Stomach (tissue), 9 donors: Measurements from ENCODE around the gene RMRP. TPM values are rescaled to one million over a fixed set of nuclear protein-coding genes. Genes with fewer than 3 reads are reported as not detected.

Experiments used
- DNase-seq, 2 donors: peaks; one replicate each; pipeline versions ENCODE4 v3.0.0 to v3.0.0-alpha.2; 2013 to 2019
- H3K27ac ChIP-seq, 5 donors: fragments of 200-600 bp in 4 of 5; sonication (generic) in 4 of 5; one replicate each; pipeline ENCODE4 v1.5.1; 2013 to 2019; ENCODE audit warnings: mild to moderate bottlenecking in 1 of 5, moderate library complexity in 1 of 5
- H3K27me3 ChIP-seq, 3 donors: fragments of 200-600 bp; sonication (generic); one replicate each; pipeline ENCODE4 v1.5.1; 2017 to 2019; ENCODE audit warnings: mixed run types in 1 of 3
- H3K36me3 ChIP-seq, 4 donors: fragments of 200-600 bp; sonication (generic); 1 replicate in 3 of 4; 2 replicates in 1 of 4; pipeline ENCODE4 v1.5.1; 2016 to 2019
- H3K4me1 ChIP-seq, 4 donors: fragments of 200-600 bp; sonication (generic); one replicate each; pipeline ENCODE4 v1.5.1; 2016 to 2019
- H3K4me3 ChIP-seq, 4 donors: fragments of 200-600 bp; sonication (generic) in 3 of 4; one replicate each; pipeline ENCODE4 v1.5.1; 2016 to 2019; ENCODE audit warnings: mild to moderate bottlenecking in 1 of 4
- H3K9me3 ChIP-seq, 4 donors: fragments of 200-600 bp; sonication (generic); one replicate each; pipeline ENCODE4 v1.5.1; 2016 to 2019
- EP300 ChIP-seq: sonication (generic); formaldehyde crosslinking; IDR thresholded peaks from one replicate; pipeline ENCODE4 v1.6.1; 2017; ENCODE audit warnings: antibody characterized with exemption
- POLR2A ChIP-seq, 4 donors: fragments of 450-650 bp; IDR thresholded peaks; one replicate each; pipeline ENCODE4 v1.6.1; 2016; ENCODE audit warnings: antibody characterized with exemption in 4 of 4, control low read depth in 2 of 4, mild to moderate bottlenecking in 1 of 4, moderate library complexity in 1 of 4
- POLR2AphosphoS5 ChIP-seq, 3 donors: sonication (generic); formaldehyde crosslinking; IDR thresholded peaks; one replicate each; pipeline ENCODE4 v1.6.1; 2016; ENCODE audit warnings: antibody characterized with exemption in 3 of 3
- WGBS, 5 donors: extraction: QIAGEN DNeasy Blood & Tissue Kit in 3 of 5; methylation state at CpG; one replicate each; pipeline versions ENCODE4 v1.1.5 to v1.1.7; 2013 to 2018; 5-methylcytosine and 5-hydroxymethylcytosine counted together
- intact Hi-C: fragments of 100-400 bp; cut with DNase I; formaldehyde crosslinking; loops from one replicate; pipeline ENCODE4 v1.15.1; 2023; ENCODE audit warnings: low total_unique reads
- polyA plus RNA-seq, 3 donors: library from polyadenylated mRNA; stranded (reverse); fragments of 200-250 nt; gene quantifications; one replicate each; pipeline ENCODE4 v1.2.3, GENCODE V29; 2013
- total RNA-seq, 5 donors: library from RNA; depleted of rRNA; stranded (reverse); fragments of >200 nt; gene quantifications; one replicate each; pipeline versions ENCODE4 v1.1.0 to v1.2.3, GENCODE V29; 2014 to 2016
- TF ChIP-seq, protein P1 (sequence below), 7 experiments: fragments of 450-650 bp in 4 of 7; fragments of 200-600 bp in 3 of 7; sonication (generic) in 3 of 7; IDR thresholded peaks; one replicate each; pipeline ENCODE4 v1.5.1; 2016 to 2019; ENCODE audit warnings: antibody characterized with exemption in 7 of 7, control low read depth in 2 of 7, mild to moderate bottlenecking in 1 of 7
- donor health status: healthy with polysubstance abuse.
- donor health status: Bipolar disorder and iron deficiency.
- donor health status: healthy.

RMRP gene
- total and polyA plus RNA-seq, 8 donors: 64.3 to 137,340 (median 19,772) TPM; not detected in 2

DNA sequence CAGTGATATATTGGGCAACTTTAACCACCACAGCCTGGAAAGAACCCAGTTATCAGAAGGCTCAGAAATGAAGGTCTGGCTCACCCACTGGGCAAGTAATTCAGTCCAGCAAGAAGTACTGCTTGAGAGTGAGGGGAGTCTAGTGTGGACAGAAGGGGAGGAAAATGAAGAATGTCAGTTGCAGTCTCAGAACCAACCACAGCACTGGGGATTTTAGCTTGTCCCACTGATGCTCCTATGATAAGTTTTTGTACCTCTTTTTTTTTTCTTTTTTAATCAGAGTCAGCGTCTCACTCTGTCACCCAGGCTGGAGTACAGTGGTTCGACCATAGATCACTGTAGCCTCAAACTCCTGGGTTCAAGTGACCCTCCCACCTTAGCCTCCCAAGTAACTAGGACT, 30.2 kb downstream of the RMRP start:
- Histone ChIP-seq H3K27me3 (no peaks in the 10 kb centered on the region), H3K4me3 (no peak overlapping the region), H3K4me1 (no peaks in the 10 kb centered on the region), H3K27ac (no peak overlapping the region), H3K9me3 (no peaks in the 10 kb centered on the region), H3K36me3 (no peaks in the 10 kb centered on the region)
- 79 to 95% (median 85%) methylated on average over 2 of the region's 2 CpGs for WGBS, 5 donors
- TF ChIP-seq, protein P1, sequence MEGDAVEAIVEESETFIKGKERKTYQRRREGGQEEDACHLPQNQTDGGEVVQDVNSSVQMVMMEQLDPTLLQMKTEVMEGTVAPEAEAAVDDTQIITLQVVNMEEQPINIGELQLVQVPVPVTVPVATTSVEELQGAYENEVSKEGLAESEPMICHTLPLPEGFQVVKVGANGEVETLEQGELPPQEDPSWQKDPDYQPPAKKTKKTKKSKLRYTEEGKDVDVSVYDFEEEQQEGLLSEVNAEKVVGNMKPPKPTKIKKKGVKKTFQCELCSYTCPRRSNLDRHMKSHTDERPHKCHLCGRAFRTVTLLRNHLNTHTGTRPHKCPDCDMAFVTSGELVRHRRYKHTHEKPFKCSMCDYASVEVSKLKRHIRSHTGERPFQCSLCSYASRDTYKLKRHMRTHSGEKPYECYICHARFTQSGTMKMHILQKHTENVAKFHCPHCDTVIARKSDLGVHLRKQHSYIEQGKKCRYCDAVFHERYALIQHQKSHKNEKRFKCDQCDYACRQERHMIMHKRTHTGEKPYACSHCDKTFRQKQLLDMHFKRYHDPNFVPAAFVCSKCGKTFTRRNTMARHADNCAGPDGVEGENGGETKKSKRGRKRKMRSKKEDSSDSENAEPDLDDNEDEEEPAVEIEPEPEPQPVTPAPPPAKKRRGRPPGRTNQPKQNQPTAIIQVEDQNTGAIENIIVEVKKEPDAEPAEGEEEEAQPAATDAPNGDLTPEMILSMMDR (IDR thresholded peaks at IDR 0.05): no peak
- intact Hi-C loops: loop anchor here (10.0 kb wide), 1 partner anchor 63 kb away; a partner anchor contains a TSS
- DNase-seq: no peak

DNA sequence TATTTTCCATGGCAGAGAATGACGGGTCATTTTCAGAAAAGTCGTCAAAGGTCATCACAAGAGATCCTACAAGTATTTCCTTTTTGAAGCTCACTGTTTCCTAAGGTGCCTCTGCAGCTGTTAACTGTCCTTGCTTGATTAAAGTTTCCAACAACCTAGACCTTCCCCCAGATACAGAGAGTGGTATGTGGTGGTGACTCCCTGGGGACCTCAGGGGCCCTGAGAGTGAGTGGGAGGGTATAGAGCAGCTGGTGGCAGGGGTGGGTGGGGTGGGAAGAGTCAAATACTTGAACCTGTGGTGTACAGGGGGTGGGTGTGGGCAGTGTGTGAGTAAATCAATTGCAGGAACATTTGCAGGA, 38.0 kb downstream of the RMRP start:
- 50 to 77% (median 67%) methylated on average over 2 of the region's 2 CpGs for WGBS, 5 donors
- TF ChIP-seq, protein P1 (IDR thresholded peaks at IDR 0.05): no peak
- TF ChIP-seq EP300 (no peak), POLR2A (IDR thresholded peaks at IDR 0.05) (no peak), POLR2AphosphoS5 (IDR thresholded peaks at IDR 0.05) (no peak)

DNA sequence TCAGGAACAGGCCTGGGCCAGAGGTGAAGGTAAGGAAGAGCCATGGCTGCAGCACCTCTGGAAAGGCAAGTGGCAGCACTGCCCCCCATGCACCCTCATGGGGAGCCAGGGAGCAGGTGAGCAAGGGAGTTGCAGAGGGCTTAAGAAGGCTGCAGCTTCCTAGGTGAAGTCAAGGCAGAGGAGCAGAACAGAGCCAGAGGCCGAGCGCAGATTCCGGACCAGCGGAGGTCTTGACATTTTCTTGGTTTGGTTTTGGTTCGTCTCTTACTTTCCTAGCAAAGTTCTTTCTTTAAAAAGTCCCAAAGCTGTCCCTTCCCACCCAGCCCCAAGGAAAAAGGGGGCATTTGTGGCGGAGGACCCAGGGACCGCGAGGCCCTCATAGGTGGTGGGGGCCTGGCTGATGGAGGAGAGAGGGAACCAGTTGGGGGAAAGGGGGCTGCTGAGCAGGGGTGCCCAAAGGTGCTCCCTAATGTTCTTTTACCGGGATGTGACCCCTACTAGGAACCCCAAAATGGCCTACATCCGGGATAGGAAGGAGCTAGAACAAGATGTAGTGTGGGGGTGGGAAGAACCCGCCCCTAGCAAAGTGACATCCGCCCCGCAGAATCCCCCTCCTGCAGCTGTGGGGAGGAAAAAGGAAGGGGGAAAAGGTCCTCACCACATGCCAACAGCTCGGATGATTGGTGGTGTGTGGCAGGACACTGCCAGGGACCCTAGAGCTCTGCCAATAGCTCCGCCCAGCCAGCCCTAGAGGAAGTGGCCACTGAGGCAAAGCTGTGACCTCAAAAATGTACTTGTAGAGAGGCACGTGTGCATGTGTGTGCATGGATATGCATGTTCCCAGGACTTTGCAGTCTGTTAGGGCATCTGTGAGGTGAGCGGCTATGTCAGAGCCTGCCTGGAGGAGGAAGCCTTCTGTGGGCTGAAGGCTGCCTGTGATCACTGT, 38.7 kb downstream of the RMRP start:
- WGBS, 5 donors: 77 to 87% (median 85%) methylated on average over 16 to 17 of the region's 17 CpGs
- H3K4me3 ChIP-seq: no peak overlapping the region
- intact Hi-C loops: no loop called here
- no peak for TF ChIP-seq POLR2AphosphoS5 (IDR thresholded peaks at IDR 0.05)
- peak overlapping the region in 4 of 5 donors; percentile 21 to 40 (median 36) for H3K27ac ChIP-seq
- H3K9me3 ChIP-seq: no peaks in the 10 kb centered on the region
- H3K4me1 ChIP-seq: peaks cover 0 to 27% (median 17%) of the 10 kb centered on the region in 4 donors
- peak; percentile 40 to 49 for DNase-seq
- H3K36me3 ChIP-seq: no peaks in the 10 kb centered on the region
- peaks cover 0 to 26% (median 0%) of the 10 kb centered on the region in 3 donors for H3K27me3 ChIP-seq

More for the DNA sequence above, 38.0 kb downstream of the RMRP start:
- Histone ChIP-seq H3K36me3 (no peaks in the 10 kb centered on the region), H3K4me3 (no peak overlapping the region), H3K27ac (no peak overlapping the region), H3K27me3 (peaks cover 0 to 26% (median 0%) of the 10 kb centered on the region in 3 donors), H3K9me3 (no peaks in the 10 kb centered on the region), H3K4me1 (peaks cover 0 to 27% (median 17%) of the 10 kb centered on the region in 4 donors)
- no peak for DNase-seq
- intact Hi-C loops: loop anchor here (10.0 kb wide), 1 partner anchor 55 kb away; a partner anchor contains a TSS

- peak within 1 kb of the TSS in 4 of 5 donors; percentile 35 to 47 (median 41) for H3K27ac ChIP-seq
- H3K27me3 ChIP-seq: peaks cover 0 to 26% (median 0%) of the 10 kb centered on the region in 3 donors
- peaks cover 0 to 27% (median 17%) of the 10 kb centered on the region in 4 donors for H3K4me1 ChIP-seq
- TF ChIP-seq POLR2AphosphoS5 (IDR thresholded peaks at IDR 0.05): no peak
- no peak for TF ChIP-seq EP300
- TF ChIP-seq, protein P1 (IDR thresholded peaks at IDR 0.05): no peak
- no peak for TF ChIP-seq POLR2A (IDR thresholded peaks at IDR 0.05)
- H3K36me3 ChIP-seq: no peaks in the 10 kb centered on the region
- 73 to 89% (median 77%) methylated on average over 7 of the region's 7 CpGs for WGBS, 5 donors
- intact Hi-C loops: no loop called here
- H3K4me3 ChIP-seq: peak within 1 kb of the TSS; percentile 41 to 53 (median 44)
- no peaks in the 10 kb centered on the region for H3K9me3 ChIP-seq
- DNase-seq: no peak
Observed at GRCh38 chr9:35618325-35618727, 39.5 kb downstream of the RMRP start, which contains the start of gene CD72. TSS of gene CD72 (minus strand) at chr9:35618413. CDS start at chr9:35618303, 110 bp downstream.
